NCI-H128 (cell line): Measurements from ENCODE around the gene HDAC10.
A peak's percentile ranks its signal among the peaks of the same experiment; 100 is the strongest.

Experiments used
- DNase-seq: peaks from one replicate; lab custom pipeline; 2025; ENCODE audit not compliant: unreplicated experiment; lab: John Stamatoyannopoulos, UW

HDAC10 gene

DNA sequence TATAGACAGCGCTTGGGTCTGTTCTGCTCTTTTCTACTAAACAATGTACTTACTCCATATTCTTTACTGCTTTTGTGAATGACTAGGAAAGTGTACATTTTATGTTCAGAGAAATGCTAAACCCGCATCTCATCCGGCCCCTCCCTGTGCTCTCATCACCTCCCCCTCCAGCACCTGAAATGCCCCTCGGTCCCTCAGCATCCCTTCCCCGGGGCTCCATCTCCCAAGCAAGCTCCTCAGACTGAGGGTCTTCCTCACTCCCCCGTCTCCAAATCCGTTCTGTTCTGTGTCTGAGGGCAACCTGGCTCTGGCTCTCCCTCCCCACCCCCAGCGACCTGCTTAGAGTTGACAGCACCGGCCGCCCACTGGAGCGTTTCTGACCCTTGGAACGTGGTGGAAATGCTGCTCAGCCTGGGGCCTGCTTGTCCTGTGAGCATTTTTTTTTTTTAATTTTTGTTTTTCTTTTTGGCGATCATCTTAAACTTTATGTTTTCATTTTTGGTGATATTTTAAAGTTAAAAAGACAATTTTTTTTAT lies 48.9 kb downstream of the HDAC10 start:
- no peak for DNase-seq

- no peak for DNase-seq
Measured at GRCh38 chr22:50201191-50202129, 49.6 kb downstream of the HDAC10 start.

DNA sequence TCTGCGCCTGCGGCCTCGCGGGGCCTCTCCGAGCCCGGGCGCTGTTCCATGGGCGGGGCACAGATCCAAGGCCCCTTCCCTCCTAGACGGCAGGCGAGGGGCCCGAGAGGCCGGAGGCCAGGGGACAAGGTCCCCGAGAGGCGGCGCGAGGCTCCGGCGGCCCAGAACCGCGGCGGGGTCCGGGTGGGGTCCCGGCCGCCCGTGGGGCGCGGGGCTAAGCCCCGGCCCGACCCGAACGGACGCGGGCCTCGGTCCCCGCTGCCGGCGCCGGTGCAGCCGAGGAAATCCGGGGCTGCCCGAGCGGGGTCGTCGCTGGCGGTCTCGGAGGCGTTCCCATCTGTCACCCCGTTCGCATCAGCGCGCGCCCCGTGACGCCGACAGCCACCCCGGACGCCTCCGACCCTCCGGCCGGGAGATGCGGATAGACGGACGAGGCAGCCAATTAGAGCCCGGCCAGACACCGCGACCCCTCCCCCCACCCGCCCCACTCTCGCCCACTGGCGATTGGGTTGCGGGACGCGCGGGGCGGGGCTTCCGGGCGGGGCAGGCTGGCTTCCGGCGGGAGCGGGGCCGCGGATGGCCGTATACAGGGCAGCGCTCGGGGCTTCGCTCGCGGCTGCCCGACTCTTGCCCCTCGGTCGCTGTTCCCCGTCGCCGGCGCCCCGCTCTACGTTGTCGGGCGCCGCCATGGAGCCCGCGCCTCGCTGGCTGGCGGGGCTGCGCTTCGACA lies 50.4 kb downstream of the HDAC10 start, which contains the start of gene SELENOO:
TSS of gene SELENOO (plus strand) at position 551 of the 730 bp plus-strand sequence. CDS start at position 577, 26 bp downstream.
- peak; percentile 52 for DNase-seq

GRCh38 chr22:50199829-50200460 lies 51.1 kb downstream of the HDAC10 start:
- DNase-seq = no peak

DNA sequence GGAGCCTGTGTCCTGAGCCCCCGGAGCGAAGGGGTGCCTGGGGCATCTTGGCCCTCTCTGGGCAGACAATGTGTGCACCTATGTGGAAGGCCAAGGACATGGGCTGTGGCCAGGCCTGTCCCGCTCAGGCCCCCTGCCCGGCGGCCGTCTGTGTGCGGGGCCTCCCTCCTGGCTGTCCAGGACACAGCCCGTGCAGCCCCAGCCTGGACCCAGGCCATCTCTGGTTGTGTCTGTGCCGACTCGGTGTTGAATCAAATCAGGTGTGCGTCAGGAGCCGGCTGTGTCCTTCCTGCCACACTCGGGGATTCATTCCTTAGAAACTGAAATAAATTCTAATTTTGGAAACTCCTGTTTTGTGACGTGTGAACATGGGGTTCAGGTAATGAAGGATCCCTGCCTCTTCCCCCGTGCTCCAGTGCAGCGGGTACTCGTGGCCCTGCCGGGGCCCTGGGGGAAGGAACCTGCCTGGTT lies 51.8 kb downstream of the HDAC10 start:
- no peak for DNase-seq

DNA sequence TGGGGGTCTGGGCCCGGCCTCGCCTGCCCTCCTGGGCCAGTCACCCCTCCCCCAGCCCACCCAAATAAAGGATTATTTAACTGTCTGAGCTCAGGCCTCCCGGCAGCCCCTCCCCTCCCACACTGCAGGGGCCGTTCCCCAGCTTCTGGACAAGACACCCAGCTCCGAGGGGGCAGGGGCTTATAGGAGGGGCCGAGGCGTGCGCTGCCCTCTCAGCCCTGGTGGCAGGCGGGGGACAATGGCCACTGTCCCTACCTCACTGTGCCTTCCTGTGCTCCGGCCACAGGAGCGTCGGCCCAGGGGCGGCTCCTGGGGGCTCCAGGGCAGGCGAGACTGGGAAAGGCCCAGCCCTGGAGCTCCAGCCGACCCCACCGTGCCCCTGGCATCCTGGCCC lies 52.4 kb downstream of the HDAC10 start:
- DNase-seq = no peak

DNA sequence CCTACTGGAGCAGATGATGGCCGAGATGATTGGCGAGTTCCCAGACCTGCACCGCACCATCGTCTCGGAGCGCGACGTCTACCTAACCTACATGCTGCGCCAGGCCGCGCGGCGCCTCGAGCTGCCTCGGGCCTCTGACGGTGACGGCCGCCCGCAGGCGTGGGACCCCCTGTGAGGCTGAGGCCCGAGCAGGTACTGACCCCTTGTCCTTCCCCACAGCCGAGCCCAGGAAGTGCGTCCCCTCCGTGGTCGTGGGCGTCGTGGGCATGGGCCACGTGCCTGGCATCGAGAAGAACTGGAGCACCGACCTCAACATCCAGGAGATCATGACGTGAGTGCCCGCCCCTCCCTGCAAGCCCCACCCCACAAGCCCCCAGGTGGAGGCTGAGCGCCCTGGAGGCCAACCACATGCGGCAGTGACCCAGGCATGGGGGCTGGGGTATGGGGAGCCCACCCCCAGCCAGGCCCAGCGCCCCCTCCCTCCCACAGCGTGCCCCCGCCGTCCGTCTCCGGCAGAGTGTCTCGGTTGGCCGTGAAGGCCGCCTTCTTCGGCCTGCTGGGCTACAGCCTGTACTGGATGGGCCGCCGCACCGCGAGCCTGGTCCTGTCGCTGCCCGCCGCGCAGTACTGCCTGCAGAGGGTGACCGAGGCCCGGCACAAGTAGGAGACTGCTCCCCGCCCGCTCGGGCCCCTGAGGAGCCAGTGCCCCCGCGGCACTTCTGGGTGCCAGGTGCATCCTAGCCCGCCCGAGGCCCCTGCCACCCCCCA lies 53.0 kb downstream of the HDAC10 start:
- DNase-seq = no peak

- no peak for DNase-seq
Measured at GRCh38 chr22:50197000-50197800, 53.9 kb downstream of the HDAC10 start.

DNA sequence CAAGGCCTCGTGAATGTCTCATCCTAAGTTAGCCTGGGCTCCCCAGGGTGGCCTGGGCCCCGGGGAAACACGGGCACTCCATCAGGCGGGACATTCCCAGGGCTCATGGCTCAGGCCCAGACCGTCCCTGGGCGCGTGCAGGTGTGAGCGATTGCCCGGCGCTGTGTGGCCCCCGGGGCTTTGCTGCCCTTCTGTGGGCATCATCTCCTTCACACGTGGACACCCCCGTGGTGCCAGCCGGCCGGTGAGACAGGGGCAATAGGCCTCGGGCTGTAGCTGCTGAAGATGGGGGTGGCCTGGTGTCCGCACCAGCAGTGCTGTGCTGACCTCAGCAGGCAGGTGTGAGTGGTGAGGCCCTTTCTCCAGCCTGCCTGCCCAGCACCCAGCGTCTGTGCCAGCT lies 54.8 kb downstream of the HDAC10 start:
- no peak for DNase-seq
